SK-N-SH (cell line): ENCODE data around the gene POU2F3. TPM values are rescaled to one million over a fixed set of nuclear protein-coding genes. Genes with fewer than 3 reads are reported as not detected.

Experiments
- CTCF ChIA-PET: fragments of 300-600, 350-600 bp; formaldehyde crosslinking; extraction: SDS; loops from one replicate; lab custom pipeline; 2021; lab: Yijun Ruan, JAX
- POLR2A ChIA-PET: fragments of 350-600 bp; sonication (Branson Sonifier 250); formaldehyde crosslinking; extraction: SDS; loops from one replicate; lab custom pipeline; 2020; ENCODE audit warnings: antibody characterized with exemption, inconsistent platforms; lab: Yijun Ruan, JAX
- DNase-seq: peaks from one replicate; pipeline ENCODE4 v3.0.0; 2012
- H2AFZ ChIP-seq: fragments of 200-600 bp; sonication (generic); 2 replicates; pipeline ENCODE4 v1.8.1; 2016; ENCODE audit warnings: antibody characterized with exemption, mild to moderate bottlenecking, low read depth
- H3F3A ChIP-seq: fragments of 200-600 bp; sonication (generic); replicated peaks from 2 replicates; pipeline ENCODE3; 2016; ENCODE audit warnings: antibody characterized with exemption, mild to moderate bottlenecking; ENCODE audit not compliant: insufficient read depth
- H3K27ac ChIP-seq, 2 experiments: fragments of 200-500 bp in 1 of 2; fragments of 200-600 bp in 1 of 2; sonication (Bioruptor generic) in 1 of 2; sonication (generic), shearing (Covaris generic) in 1 of 2; 2 replicates each; pipeline versions ENCODE4 v1.5.1 to v1.6.1; 2014 to 2016; ENCODE audit warnings: low read depth in 2 of 2, inconsistent platforms in 1 of 2, low read length in 1 of 2, mild to moderate bottlenecking in 1 of 2, mixed read lengths in 1 of 2
- H3K27me3 ChIP-seq: fragments of 200-600 bp; sonication (generic), shearing (Covaris generic); 2 replicates; pipeline ENCODE4 v1.6.1; 2016; ENCODE audit warnings: mixed run types; ENCODE audit not compliant: insufficient read depth
- H3K36me3 ChIP-seq, 2 experiments: fragments of 200-500 bp in 1 of 2; fragments of 200-600 bp in 1 of 2; sonication (Bioruptor generic) in 1 of 2; sonication (generic) in 1 of 2; replicated peaks in 1 of 2; 2 replicates each; pipeline versions ENCODE3 to v1.5.1; 2014 to 2016; ENCODE audit warnings: low read length in 1 of 2, mild to moderate bottlenecking in 1 of 2; ENCODE audit not compliant: insufficient read depth in 2 of 2, control insufficient read depth in 1 of 2
- H3K4me1 ChIP-seq, 2 experiments: fragments of 200-500 bp in 1 of 2; fragments of 200-600 bp in 1 of 2; sonication (Bioruptor generic) in 1 of 2; sonication (generic), shearing (Covaris generic) in 1 of 2; 2 replicates each; pipeline versions ENCODE4 v1.5.1 to v1.6.1; 2014 to 2016; ENCODE audit warnings: low read depth in 1 of 2, low read length in 1 of 2, mixed run types in 1 of 2; ENCODE audit not compliant: insufficient read depth in 2 of 2, control insufficient read depth in 1 of 2
- H3K4me2 ChIP-seq: fragments of 200-600 bp; sonication (generic), shearing (Covaris generic); 2 replicates; pipeline ENCODE4 v1.6.1; 2017; ENCODE audit warnings: mixed run types
- H3K4me3 ChIP-seq, 2 experiments: fragments of 200-500 bp in 1 of 2; fragments of 200-600 bp in 1 of 2; sonication (Bioruptor generic) in 1 of 2; sonication (generic), shearing (Covaris generic) in 1 of 2; 2 replicates each; pipeline versions ENCODE4 v1.5.1 to v1.8.1; 2014 to 2016; ENCODE audit warnings: low read depth in 2 of 2, inconsistent platforms in 1 of 2, low read length in 1 of 2, mild to moderate bottlenecking in 1 of 2, mixed read lengths in 1 of 2, moderate library complexity in 1 of 2
- H3K79me2 ChIP-seq: fragments of 200-600 bp; sonication (generic); 2 replicates; pipeline ENCODE4 v1.8.1; 2017; ENCODE audit warnings: mild to moderate bottlenecking; ENCODE audit not compliant: insufficient read depth
- H3K9ac ChIP-seq: fragments of 200-600 bp; sonication (generic); 2 replicates; pipeline ENCODE4 v1.6.1; 2017; ENCODE audit warnings: mixed run types
- H3K9me2 ChIP-seq: fragments of 200-600 bp; sonication (generic); 2 replicates; pipeline ENCODE4 v1.6.1; 2017; ENCODE audit warnings: mixed run types
- H3K9me3 ChIP-seq: fragments of 200-600 bp; sonication (generic); 2 replicates; pipeline ENCODE4 v1.6.1; 2017; ENCODE audit warnings: mixed run types, mild to moderate bottlenecking, moderate library complexity
- H4K20me1 ChIP-seq: fragments of 200-600 bp; sonication (generic); 2 replicates; pipeline ENCODE4 v1.6.1; 2017; ENCODE audit warnings: mild to moderate bottlenecking, mixed run types; ENCODE audit not compliant: insufficient read depth
- EP300 ChIP-seq, 2 experiments: IDR thresholded peaks; 2 replicates each; pipeline versions ENCODE4 v1.4.0 to v1.6.1; 2012; ENCODE audit warnings: borderline replicate concordance in 1 of 2, low read depth in 1 of 2, low read length in 1 of 2
- FOSL2 ChIP-seq: IDR thresholded peaks from 2 replicates; pipeline ENCODE4 v1.4.0; 2012; ENCODE audit warnings: low read depth, mild to moderate bottlenecking, moderate library complexity, borderline replicate concordance
- FOXM1 ChIP-seq: IDR thresholded peaks from 2 replicates; pipeline ENCODE4 v1.4.0; 2012; ENCODE audit warnings: low read depth, mild to moderate bottlenecking
- GABPA ChIP-seq: IDR thresholded peaks from 2 replicates; pipeline ENCODE4 v1.4.0; 2012; ENCODE audit warnings: low read depth, mild to moderate bottlenecking
- GATA2 ChIP-seq: sonication (generic); formaldehyde crosslinking; IDR thresholded peaks from 2 replicates; pipeline ENCODE4 v1.5.0; 2020; ENCODE audit warnings: mild to moderate bottlenecking, missing genetic modification reagents
- JUND ChIP-seq: IDR thresholded peaks from 2 replicates; pipeline ENCODE4 v1.4.0; 2012
- NRF1 ChIP-seq: IDR thresholded peaks from 2 replicates; pipeline ENCODE4 v1.6.1; 2012; ENCODE audit warnings: low read depth, mild to moderate bottlenecking, low read length
- POLR2AphosphoS5 ChIP-seq: IDR thresholded peaks from 2 replicates; pipeline ENCODE4 v1.6.1; 2012; ENCODE audit warnings: low read depth, low read length
- RFX5 ChIP-seq: IDR thresholded peaks from 2 replicates; pipeline ENCODE4 v1.6.1; 2012; ENCODE audit warnings: mild to moderate bottlenecking, improper control_type of control experiment, low read length
- RXRA ChIP-seq: IDR thresholded peaks from 2 replicates; pipeline ENCODE4 v1.4.0; 2012; ENCODE audit warnings: low read depth, mild to moderate bottlenecking, borderline replicate concordance
- SIN3A ChIP-seq: IDR thresholded peaks from 2 replicates; pipeline ENCODE4 v1.6.1; 2012; ENCODE audit warnings: low read depth, mild to moderate bottlenecking, low read length, moderate library complexity, borderline replicate concordance
- SMC3 ChIP-seq: IDR thresholded peaks from 2 replicates; pipeline ENCODE4 v1.6.1; 2012; ENCODE audit warnings: low read depth, low read length, improper control_type of control experiment
- TEAD4 ChIP-seq: IDR thresholded peaks from 2 replicates; pipeline ENCODE4 v1.4.0; 2012; ENCODE audit warnings: mild to moderate bottlenecking, borderline replicate concordance; ENCODE audit not compliant: insufficient read depth
- YY1 ChIP-seq: IDR thresholded peaks from 2 replicates; pipeline ENCODE4 v1.4.0; 2012; ENCODE audit warnings: low read depth, mild to moderate bottlenecking
- WGBS: methylation state at CpG from one replicate; pipeline ENCODE4 v1.1.6; 2017; ENCODE audit warnings: low lambda C conversion rate; 5-methylcytosine and 5-hydroxymethylcytosine counted together
- polyA plus RNA-seq, 3 experiments: library from polyadenylated mRNA; depleted of rRNA; stranded (reverse); fragments of >200 nt; gene quantifications; 2 replicates each; pipeline ENCODE4 v1.2.3, GENCODE V29; 2012
- TF ChIP-seq, protein P1 (sequence below): fragments of 200-600 bp; sonication (generic); IDR thresholded peaks from 2 replicates; pipeline ENCODE4 v1.6.1; 2017; ENCODE audit warnings: antibody characterized with exemption, mild to moderate bottlenecking, moderate library complexity
- TF ChIP-seq, protein P2 (sequence below): IDR thresholded peaks from 2 replicates; pipeline ENCODE4; 2012
- TF ChIP-seq, protein P3 (sequence below): fragments of 150-350 bp; IDR thresholded peaks from 2 replicates; pipeline ENCODE4 v1.6.1; 2016; ENCODE audit warnings: mild to moderate bottlenecking, low read depth, low read length
- TF ChIP-seq, protein P4 (sequence below): IDR thresholded peaks from 2 replicates; pipeline ENCODE4 v1.6.1; 2012; ENCODE audit warnings: mild to moderate bottlenecking, low read depth, low read length, moderate library complexity

Gene POU2F3
- polyA plus RNA-seq, 1 of the 3 experiments (the other 2 are of a cell fraction) = 0.02 TPM

DNA sequence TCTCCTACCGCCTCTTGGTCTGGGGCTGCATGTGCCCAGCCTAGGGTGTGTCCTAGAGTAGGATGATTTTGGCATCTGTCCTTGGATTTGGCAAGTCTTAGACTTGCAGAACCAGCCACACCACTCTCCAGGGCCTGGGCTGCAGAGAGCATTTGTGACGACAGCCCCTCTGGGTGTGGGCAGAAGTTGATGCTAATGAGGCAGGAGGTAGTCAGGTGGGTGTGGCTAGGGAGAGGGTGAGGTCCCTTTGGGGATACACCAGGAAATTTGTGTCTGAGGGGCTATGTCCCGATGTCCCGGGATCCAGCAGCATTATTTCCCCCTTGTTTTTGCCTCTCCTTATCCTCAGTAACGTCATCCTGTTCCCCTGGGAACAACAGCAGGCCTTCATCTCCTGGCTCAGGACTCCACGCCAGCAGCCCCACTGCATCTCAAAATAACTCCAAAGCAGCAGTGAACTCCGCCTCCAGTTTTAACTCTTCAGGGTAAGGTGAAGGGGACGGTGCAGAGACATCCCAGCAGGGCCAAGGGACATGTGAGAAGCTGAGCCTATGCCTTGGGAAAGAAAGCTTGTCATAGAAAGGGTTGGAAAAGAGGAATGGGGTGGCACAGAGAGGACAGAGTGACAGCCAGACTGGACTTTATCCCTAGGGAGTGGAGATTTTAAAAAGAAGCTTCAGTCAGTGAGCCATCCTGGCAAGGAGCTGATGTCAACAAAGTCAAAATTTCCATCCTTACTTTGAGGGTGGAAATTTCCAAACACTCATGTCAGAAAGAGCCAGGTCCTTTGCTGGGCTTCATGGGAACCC, 77.1 kb downstream of the POU2F3 start:
- Histone ChIP-seq H3K9me2 (no peaks in the 10 kb centered on the region), H3F3A (no peaks in the 10 kb centered on the region), H4K20me1 (no peaks in the 10 kb centered on the region), H3K36me3 (no peaks in the 10 kb centered on the region), H2AFZ (no peak overlapping the region), H3K4me2 (no peak overlapping the region), H3K4me3 (no peak overlapping the region), H3K27me3 (no peaks in the 10 kb centered on the region), H3K27ac (no peak overlapping the region), H3K79me2 (no peaks in the 10 kb centered on the region), H3K4me1 (no peaks in the 10 kb centered on the region; a peak in 1 of 4 replicates), H3K9me3 (no peaks in the 10 kb centered on the region), H3K9ac (no peak overlapping the region)
- no peak for DNase-seq
- ChIA-PET CTCF (interaction anchor here (1.3 to 2.5 kb wide), 6 partner anchors 10 to 147 kb away, joined by 4 to 16 read pairs (median 8); no protein-coding TSS in a partner anchor), POLR2A (no interaction called here)
- WGBS = 85% methylated on average over 8 of the region's 8 CpGs
- TF ChIP-seq FOSL2 (no peak), GABPA (no peak), NRF1 (no peak), JUND (no peak), SMC3 (no peak), TEAD4 (no peak), RFX5 (no peak), YY1 (no peak), SIN3A (no peak), RXRA (no peak), POLR2AphosphoS5 (no peak), GATA2 (CRISPR knock-in tag) (no peak), EP300 (IDR thresholded peaks at IDR 0.05; ENCODE audit: borderline replicate concordance in 1 of 2, low read depth in 1 of 2, low read length in 1 of 2) (no peak), FOXM1 (no peak)
- TF ChIP-seq, protein P1, sequence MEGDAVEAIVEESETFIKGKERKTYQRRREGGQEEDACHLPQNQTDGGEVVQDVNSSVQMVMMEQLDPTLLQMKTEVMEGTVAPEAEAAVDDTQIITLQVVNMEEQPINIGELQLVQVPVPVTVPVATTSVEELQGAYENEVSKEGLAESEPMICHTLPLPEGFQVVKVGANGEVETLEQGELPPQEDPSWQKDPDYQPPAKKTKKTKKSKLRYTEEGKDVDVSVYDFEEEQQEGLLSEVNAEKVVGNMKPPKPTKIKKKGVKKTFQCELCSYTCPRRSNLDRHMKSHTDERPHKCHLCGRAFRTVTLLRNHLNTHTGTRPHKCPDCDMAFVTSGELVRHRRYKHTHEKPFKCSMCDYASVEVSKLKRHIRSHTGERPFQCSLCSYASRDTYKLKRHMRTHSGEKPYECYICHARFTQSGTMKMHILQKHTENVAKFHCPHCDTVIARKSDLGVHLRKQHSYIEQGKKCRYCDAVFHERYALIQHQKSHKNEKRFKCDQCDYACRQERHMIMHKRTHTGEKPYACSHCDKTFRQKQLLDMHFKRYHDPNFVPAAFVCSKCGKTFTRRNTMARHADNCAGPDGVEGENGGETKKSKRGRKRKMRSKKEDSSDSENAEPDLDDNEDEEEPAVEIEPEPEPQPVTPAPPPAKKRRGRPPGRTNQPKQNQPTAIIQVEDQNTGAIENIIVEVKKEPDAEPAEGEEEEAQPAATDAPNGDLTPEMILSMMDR = no peak
- TF ChIP-seq, protein P2, sequence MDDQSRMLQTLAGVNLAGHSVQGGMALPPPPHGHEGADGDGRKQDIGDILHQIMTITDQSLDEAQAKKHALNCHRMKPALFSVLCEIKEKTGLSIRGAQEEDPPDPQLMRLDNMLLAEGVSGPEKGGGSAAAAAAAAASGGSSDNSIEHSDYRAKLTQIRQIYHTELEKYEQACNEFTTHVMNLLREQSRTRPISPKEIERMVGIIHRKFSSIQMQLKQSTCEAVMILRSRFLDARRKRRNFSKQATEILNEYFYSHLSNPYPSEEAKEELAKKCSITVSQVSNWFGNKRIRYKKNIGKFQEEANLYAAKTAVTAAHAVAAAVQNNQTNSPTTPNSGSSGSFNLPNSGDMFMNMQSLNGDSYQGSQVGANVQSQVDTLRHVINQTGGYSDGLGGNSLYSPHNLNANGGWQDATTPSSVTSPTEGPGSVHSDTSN = no peak
- TF ChIP-seq, protein P3, sequence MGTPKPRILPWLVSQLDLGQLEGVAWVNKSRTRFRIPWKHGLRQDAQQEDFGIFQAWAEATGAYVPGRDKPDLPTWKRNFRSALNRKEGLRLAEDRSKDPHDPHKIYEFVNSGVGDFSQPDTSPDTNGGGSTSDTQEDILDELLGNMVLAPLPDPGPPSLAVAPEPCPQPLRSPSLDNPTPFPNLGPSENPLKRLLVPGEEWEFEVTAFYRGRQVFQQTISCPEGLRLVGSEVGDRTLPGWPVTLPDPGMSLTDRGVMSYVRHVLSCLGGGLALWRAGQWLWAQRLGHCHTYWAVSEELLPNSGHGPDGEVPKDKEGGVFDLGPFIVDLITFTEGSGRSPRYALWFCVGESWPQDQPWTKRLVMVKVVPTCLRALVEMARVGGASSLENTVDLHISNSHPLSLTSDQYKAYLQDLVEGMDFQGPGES = no peak
- TF ChIP-seq, protein P4, sequence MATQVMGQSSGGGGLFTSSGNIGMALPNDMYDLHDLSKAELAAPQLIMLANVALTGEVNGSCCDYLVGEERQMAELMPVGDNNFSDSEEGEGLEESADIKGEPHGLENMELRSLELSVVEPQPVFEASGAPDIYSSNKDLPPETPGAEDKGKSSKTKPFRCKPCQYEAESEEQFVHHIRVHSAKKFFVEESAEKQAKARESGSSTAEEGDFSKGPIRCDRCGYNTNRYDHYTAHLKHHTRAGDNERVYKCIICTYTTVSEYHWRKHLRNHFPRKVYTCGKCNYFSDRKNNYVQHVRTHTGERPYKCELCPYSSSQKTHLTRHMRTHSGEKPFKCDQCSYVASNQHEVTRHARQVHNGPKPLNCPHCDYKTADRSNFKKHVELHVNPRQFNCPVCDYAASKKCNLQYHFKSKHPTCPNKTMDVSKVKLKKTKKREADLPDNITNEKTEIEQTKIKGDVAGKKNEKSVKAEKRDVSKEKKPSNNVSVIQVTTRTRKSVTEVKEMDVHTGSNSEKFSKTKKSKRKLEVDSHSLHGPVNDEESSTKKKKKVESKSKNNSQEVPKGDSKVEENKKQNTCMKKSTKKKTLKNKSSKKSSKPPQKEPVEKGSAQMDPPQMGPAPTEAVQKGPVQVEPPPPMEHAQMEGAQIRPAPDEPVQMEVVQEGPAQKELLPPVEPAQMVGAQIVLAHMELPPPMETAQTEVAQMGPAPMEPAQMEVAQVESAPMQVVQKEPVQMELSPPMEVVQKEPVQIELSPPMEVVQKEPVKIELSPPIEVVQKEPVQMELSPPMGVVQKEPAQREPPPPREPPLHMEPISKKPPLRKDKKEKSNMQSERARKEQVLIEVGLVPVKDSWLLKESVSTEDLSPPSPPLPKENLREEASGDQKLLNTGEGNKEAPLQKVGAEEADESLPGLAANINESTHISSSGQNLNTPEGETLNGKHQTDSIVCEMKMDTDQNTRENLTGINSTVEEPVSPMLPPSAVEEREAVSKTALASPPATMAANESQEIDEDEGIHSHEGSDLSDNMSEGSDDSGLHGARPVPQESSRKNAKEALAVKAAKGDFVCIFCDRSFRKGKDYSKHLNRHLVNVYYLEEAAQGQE = no peak
